Astrocyte (in vitro differentiated cells and primary cell): ENCODE measurements around the gene RBM11. TPM values are rescaled to one million over a fixed set of nuclear protein-coding genes. Genes with fewer than 3 reads are reported as not detected.

Experiments used
- DNase-seq: peaks from one replicate; pipeline ENCODE4 v3.0.0-alpha.2; 2010; ENCODE audit warnings: low read depth
- FAIRE-seq: peaks from 2 replicates; lab custom pipeline; 2011; peaks lifted over from hg19 to GRCh38; lab: Jason Lieb, UNC
- H2AFZ ChIP-seq: 2 replicates; pipeline ENCODE4 v1.6.0; 2012; ENCODE audit warnings: low read depth, low read length, inconsistent platforms
- H3K27ac ChIP-seq: 2 replicates; pipeline ENCODE4 v1.5.1; 2011; ENCODE audit warnings: low read depth, low read length, inconsistent platforms
- H3K27me3 ChIP-seq: 2 replicates; pipeline ENCODE4 v1.6.0; 2011; ENCODE audit warnings: low read length, inconsistent platforms; ENCODE audit not compliant: insufficient read depth
- H3K36me3 ChIP-seq: 2 replicates; pipeline ENCODE4 v1.5.1; 2011; ENCODE audit warnings: low read length, inconsistent platforms; ENCODE audit not compliant: insufficient read depth
- H3K4me1 ChIP-seq: 2 replicates; pipeline ENCODE4 v1.5.1; 2011; ENCODE audit warnings: low read length, inconsistent platforms; ENCODE audit not compliant: insufficient read depth
- H3K4me2 ChIP-seq: 2 replicates; pipeline ENCODE4 v1.6.0; 2012; ENCODE audit warnings: low read length, inconsistent platforms
- H3K4me3 ChIP-seq: 2 replicates; pipeline ENCODE4 v1.5.1; 2011; ENCODE audit warnings: low read depth, mild to moderate bottlenecking, low read length, inconsistent platforms; ENCODE audit not compliant: insufficient read depth
- H3K79me2 ChIP-seq: 2 replicates; pipeline ENCODE4 v1.6.0; 2012; ENCODE audit warnings: mild to moderate bottlenecking, low read length, inconsistent platforms; ENCODE audit not compliant: insufficient read depth
- H3K9ac ChIP-seq: 2 replicates; pipeline ENCODE4 v1.6.0; 2012; ENCODE audit warnings: mild to moderate bottlenecking, low read length, inconsistent platforms
- H3K9me3 ChIP-seq: 2 replicates; pipeline ENCODE4 v1.5.1; 2012; ENCODE audit warnings: low read depth, mild to moderate bottlenecking, low read length, inconsistent platforms; ENCODE audit not compliant: insufficient read depth
- H4K20me1 ChIP-seq: 2 replicates; pipeline ENCODE4 v1.6.0; 2012; ENCODE audit warnings: low read length, inconsistent platforms; ENCODE audit not compliant: insufficient read depth
- H3K27ac Mint-ChIP-seq: one replicate; pipeline ENCODE4 v1.8.0; 2021; ENCODE audit warnings: mild to moderate bottlenecking, mixed read lengths; ENCODE audit not compliant: unreplicated experiment
- H3K27me3 Mint-ChIP-seq: one replicate; pipeline ENCODE4 v1.8.0; 2021; ENCODE audit warnings: low read depth, mixed read lengths; ENCODE audit not compliant: unreplicated experiment
- H3K36me3 Mint-ChIP-seq: one replicate; pipeline ENCODE4 v1.8.0; 2021; ENCODE audit warnings: low read depth, mixed read lengths; ENCODE audit not compliant: unreplicated experiment
- H3K4me1 Mint-ChIP-seq: one replicate; pipeline ENCODE4 v1.8.0; 2021; ENCODE audit warnings: low read depth, mixed read lengths; ENCODE audit not compliant: unreplicated experiment
- H3K4me3 Mint-ChIP-seq: one replicate; pipeline ENCODE4 v1.8.0; 2021; ENCODE audit warnings: mild to moderate bottlenecking, moderate library complexity, mixed read lengths; ENCODE audit not compliant: unreplicated experiment
- H3K9me3 Mint-ChIP-seq: one replicate; pipeline ENCODE4 v1.8.0; 2021; ENCODE audit warnings: mild to moderate bottlenecking, mixed read lengths; ENCODE audit not compliant: unreplicated experiment
- EZH2 ChIP-seq: IDR thresholded peaks from 2 replicates; pipeline ENCODE4 v1.6.1; 2012; ENCODE audit warnings: mild to moderate bottlenecking, low read length, inconsistent platforms; ENCODE audit not compliant: insufficient read depth
- total RNA-seq: library from RNA; stranded (reverse); gene quantifications from 2 replicates; pipeline ENCODE4 v1.2.1, GENCODE V29; 2021
- TF ChIP-seq, protein P1 (sequence below): IDR thresholded peaks from 2 replicates; pipeline ENCODE4 v1.5.1; 2011; ENCODE audit warnings: low read depth, mild to moderate bottlenecking, inconsistent platforms, low read length, moderate library complexity; ENCODE audit not compliant: insufficient read depth

Gene RBM11
- total RNA-seq, 1 donor from 2014 or later: 3.4 TPM

- Histone ChIP-seq H3K4me1 (no peaks in the 10 kb centered on the region), H3K9ac (no peak overlapping the region), H3K27ac (no peak overlapping the region), H3K9me3 (no peaks in the 10 kb centered on the region), H3K27me3 (no peaks in the 10 kb centered on the region), H2AFZ (no peak overlapping the region), H3K79me2 (no peaks in the 10 kb centered on the region), H3K4me2 (no peak overlapping the region), H3K36me3 (no peaks in the 10 kb centered on the region), H4K20me1 (no peaks in the 10 kb centered on the region), H3K4me3 (no peak overlapping the region)
- Mint-ChIP-seq H3K27me3 (no peaks in the 10 kb centered on the region), H3K36me3 (no peaks in the 10 kb centered on the region), H3K4me3 (no peak overlapping the region), H3K27ac (no peak overlapping the region), H3K9me3 (no peaks in the 10 kb centered on the region), H3K4me1 (no peaks in the 10 kb centered on the region)
- FAIRE-seq (no peak), DNase-seq (no peak)
- TF ChIP-seq EZH2: no peak
- TF ChIP-seq, protein P1, sequence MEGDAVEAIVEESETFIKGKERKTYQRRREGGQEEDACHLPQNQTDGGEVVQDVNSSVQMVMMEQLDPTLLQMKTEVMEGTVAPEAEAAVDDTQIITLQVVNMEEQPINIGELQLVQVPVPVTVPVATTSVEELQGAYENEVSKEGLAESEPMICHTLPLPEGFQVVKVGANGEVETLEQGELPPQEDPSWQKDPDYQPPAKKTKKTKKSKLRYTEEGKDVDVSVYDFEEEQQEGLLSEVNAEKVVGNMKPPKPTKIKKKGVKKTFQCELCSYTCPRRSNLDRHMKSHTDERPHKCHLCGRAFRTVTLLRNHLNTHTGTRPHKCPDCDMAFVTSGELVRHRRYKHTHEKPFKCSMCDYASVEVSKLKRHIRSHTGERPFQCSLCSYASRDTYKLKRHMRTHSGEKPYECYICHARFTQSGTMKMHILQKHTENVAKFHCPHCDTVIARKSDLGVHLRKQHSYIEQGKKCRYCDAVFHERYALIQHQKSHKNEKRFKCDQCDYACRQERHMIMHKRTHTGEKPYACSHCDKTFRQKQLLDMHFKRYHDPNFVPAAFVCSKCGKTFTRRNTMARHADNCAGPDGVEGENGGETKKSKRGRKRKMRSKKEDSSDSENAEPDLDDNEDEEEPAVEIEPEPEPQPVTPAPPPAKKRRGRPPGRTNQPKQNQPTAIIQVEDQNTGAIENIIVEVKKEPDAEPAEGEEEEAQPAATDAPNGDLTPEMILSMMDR: no peak
These were observed 27.9 kb downstream of the RBM11 start for GRCh38 chr21:14243874-14244273.

DNA sequence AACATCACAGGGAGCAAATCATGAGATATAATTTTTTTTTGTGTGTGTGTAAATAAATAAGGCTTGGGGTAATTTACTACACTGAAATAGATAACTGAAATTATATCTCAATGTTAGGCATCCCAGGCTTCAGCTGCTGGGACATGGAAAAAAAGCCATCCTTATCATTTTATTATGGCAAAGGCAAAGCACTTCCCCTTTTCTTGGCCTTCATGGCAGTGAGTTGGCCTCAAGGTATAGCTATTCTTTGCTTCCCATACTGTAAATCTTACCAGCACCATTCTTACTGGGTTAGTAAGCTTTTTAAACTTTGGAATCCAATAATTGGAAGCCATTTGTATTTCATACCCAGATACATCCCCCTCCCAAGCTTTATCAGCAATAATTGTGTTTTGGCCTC is 29.0 kb downstream of the RBM11 start:
- Histone ChIP-seq H3K4me2 (no peak overlapping the region), H2AFZ (no peak overlapping the region), H3K9ac (no peak overlapping the region), H3K4me3 (no peak overlapping the region), H3K27me3 (no peaks in the 10 kb centered on the region), H3K4me1 (no peaks in the 10 kb centered on the region), H3K36me3 (no peaks in the 10 kb centered on the region), H3K9me3 (no peaks in the 10 kb centered on the region), H4K20me1 (no peaks in the 10 kb centered on the region), H3K27ac (no peak overlapping the region), H3K79me2 (no peaks in the 10 kb centered on the region)
- H3K4me3 Mint-ChIP-seq: no peak overlapping the region
- peaks cover 2% of the 10 kb centered on the region for H3K9me3 Mint-ChIP-seq
- H3K27me3 Mint-ChIP-seq: no peaks in the 10 kb centered on the region
- DNase-seq (no peak), FAIRE-seq (no peak)
- H3K4me1 Mint-ChIP-seq: no peaks in the 10 kb centered on the region
- H3K36me3 Mint-ChIP-seq: no peaks in the 10 kb centered on the region
- no peak for TF ChIP-seq EZH2
- TF ChIP-seq, protein P1: no peak
- H3K27ac Mint-ChIP-seq: no peak overlapping the region

- H3K9me3 ChIP-seq: no peaks in the 10 kb centered on the region
- Mint-ChIP-seq H3K4me1 (no peaks in the 10 kb centered on the region), H3K27me3 (no peaks in the 10 kb centered on the region), H3K9me3 (peaks cover 3% of the 10 kb centered on the region), H3K27ac (no peak overlapping the region), H3K36me3 (no peaks in the 10 kb centered on the region), H3K4me3 (no peak overlapping the region)
- no peaks in the 10 kb centered on the region for H3K79me2 ChIP-seq
- H3K4me1 ChIP-seq: no peaks in the 10 kb centered on the region
- H3K27me3 ChIP-seq: no peaks in the 10 kb centered on the region
- DNase-seq: no peak
- no peak for TF ChIP-seq EZH2
- TF ChIP-seq, protein P1: no peak
- no peak overlapping the region for H3K4me3 ChIP-seq
- H3K27ac ChIP-seq: no peak overlapping the region
- no peak overlapping the region for H2AFZ ChIP-seq
- H4K20me1 ChIP-seq: no peaks in the 10 kb centered on the region
- no peak overlapping the region for H3K9ac ChIP-seq
- no peaks in the 10 kb centered on the region for H3K36me3 ChIP-seq
- H3K4me2 ChIP-seq: no peak overlapping the region
- FAIRE-seq: no peak
These were observed 29.8 kb downstream of the RBM11 start for GRCh38 chr21:14245711-14246110.
